Liver (tissue), 3 donors: ENCODE data around the gene EIF3I.

ENCODE experiments used
- ATF3 ChIP-seq: IDR thresholded peaks from 2 replicates; pipeline ENCODE4 v1.6.1; 2016; ENCODE audit warnings: antibody characterized with exemption
- CTCF ChIP-seq: fragments of 150-350 bp; IDR thresholded peaks from 2 replicates; pipeline ENCODE4 v1.5.1; 2017; ENCODE audit warnings: improper control_type of control experiment, low read depth, low read length; ENCODE audit not compliant: missing input control
- SP1 ChIP-seq: IDR thresholded peaks from 2 replicates; pipeline ENCODE4 v1.6.1; 2018; ENCODE audit warnings: antibody characterized with exemption, mild to moderate bottlenecking
- TAF1 ChIP-seq: conservative IDR thresholded peaks from 2 replicates; pipeline ENCODE4 v1.6.1; 2016; ENCODE audit warnings: antibody characterized with exemption, mild to moderate bottlenecking
- YY1 ChIP-seq: IDR thresholded peaks from 2 replicates; pipeline ENCODE4 v1.6.1; 2016; ENCODE audit warnings: antibody characterized with exemption, mild to moderate bottlenecking
- donor health status: healthy.
- donor health status: healthy.

DNA sequence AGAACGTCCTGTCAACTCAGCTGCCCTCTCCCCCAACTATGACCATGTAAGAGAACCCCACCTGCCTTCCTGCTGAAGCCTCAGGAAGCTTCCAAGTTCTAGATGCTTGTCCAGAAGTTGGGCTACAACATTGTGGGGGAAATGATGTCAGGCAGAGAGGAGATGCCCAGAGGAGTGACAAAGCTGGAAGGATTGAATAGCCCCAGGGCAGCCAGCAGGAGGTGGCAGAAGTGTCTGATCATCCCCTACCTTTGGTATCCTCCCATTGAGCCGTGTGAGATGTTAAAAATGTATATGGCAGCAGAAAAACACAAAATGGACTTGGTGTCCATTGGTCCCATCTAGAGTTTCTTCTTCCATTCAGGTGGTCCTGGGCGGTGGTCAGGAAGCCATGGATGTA is 6.6 kb downstream of the EIF3I start:
- no peak for TF ChIP-seq YY1
- TF ChIP-seq CTCF, result no peak
- no peak for TF ChIP-seq SP1
- TF ChIP-seq ATF3, result no peak
- TF ChIP-seq TAF1, result no peak
